Hepatocyte (in vitro differentiated cells): ENCODE measurements around the gene PCSK6. TPM values are rescaled to one million over a fixed set of nuclear protein-coding genes. Genes with fewer than 3 reads are reported as not detected.

Experiments used
- DNase-seq: peaks from one replicate; pipeline ENCODE4 v3.0.0-alpha.2; 2016; ENCODE audit warnings: low spot score
- H2AFZ ChIP-seq: fragments of 200-600 bp; sonication (generic); 2 replicates; pipeline ENCODE4 v1.6.0; 2016; ENCODE audit warnings: antibody characterized with exemption, mild to moderate bottlenecking
- H3K27ac ChIP-seq: fragments of 200-600 bp; sonication (generic); 2 replicates; pipeline ENCODE4 v1.5.1; 2016; ENCODE audit warnings: mild to moderate bottlenecking
- H3K27me3 ChIP-seq: fragments of 200-600 bp; sonication (generic); 2 replicates; pipeline ENCODE4 v1.6.1; 2016
- H3K36me3 ChIP-seq: fragments of 200-600 bp; sonication (generic); replicated peaks from 2 replicates; pipeline ENCODE4 v1.5.1; 2016; ENCODE audit warnings: low read depth; ENCODE audit not compliant: insufficient read depth
- H3K4me1 ChIP-seq: fragments of 200-600 bp; sonication (generic); 2 replicates; pipeline ENCODE4 v1.5.1; 2016; ENCODE audit warnings: mild to moderate bottlenecking, moderate library complexity; ENCODE audit not compliant: insufficient read depth
- H3K4me2 ChIP-seq: fragments of 200-600 bp; sonication (generic); 2 replicates; pipeline ENCODE4 v1.6.0; 2016
- H3K4me3 ChIP-seq: fragments of 200-600 bp; sonication (generic); 2 replicates; pipeline ENCODE4 v1.5.1; 2016; ENCODE audit warnings: mild to moderate bottlenecking
- H3K79me2 ChIP-seq: fragments of 200-600 bp; sonication (generic); 2 replicates; pipeline ENCODE4 v1.6.0; 2017; ENCODE audit warnings: mild to moderate bottlenecking
- H3K9me2 ChIP-seq: fragments of 200-600 bp; sonication (generic); replicated peaks from 2 replicates; pipeline ENCODE4 v1.6.0; 2017; ENCODE audit warnings: mild to moderate bottlenecking; ENCODE audit not compliant: insufficient read depth
- H3K9me3 ChIP-seq: fragments of 200-600 bp; sonication (generic); 2 replicates; pipeline ENCODE4 v1.5.1; 2016; ENCODE audit warnings: low read depth, mild to moderate bottlenecking
- H4K20me1 ChIP-seq: fragments of 200-600 bp; sonication (generic); 2 replicates; pipeline ENCODE4 v1.6.0; 2016; ENCODE audit warnings: mild to moderate bottlenecking; ENCODE audit not compliant: insufficient read depth, poor library complexity, severe bottlenecking
- EZH2 ChIP-seq: fragments of 200-600 bp; sonication (generic); IDR thresholded peaks from 2 replicates; pipeline ENCODE4 v1.6.1; 2016; ENCODE audit warnings: antibody characterized with exemption, mild to moderate bottlenecking, borderline replicate concordance
- EZH2phosphoT487 ChIP-seq: fragments of 200-600 bp; sonication (generic); IDR thresholded peaks from one replicate; pipeline ENCODE4 v1.6.1; 2018; ENCODE audit warnings: antibody characterized with exemption, mild to moderate bottlenecking, low read depth, moderate library complexity; ENCODE audit not compliant: unreplicated experiment, severe bottlenecking
- whole genome bisulfite sequencing: methylation state at CpG from one replicate; pipeline ENCODE4 v1.1.6; 2016; ENCODE audit warnings: low lambda C conversion rate; ENCODE audit errors: missing lambda C conversion rate; 5-methylcytosine and 5-hydroxymethylcytosine counted together
- polyA plus RNA-seq: library from polyadenylated mRNA; unstranded; fragments of >200 nt; fragmentation: Nextera tagmentation; extraction: Ambion mirVana; gene quantifications from 2 replicates; pipeline ENCODE4 v1.2.1, GENCODE V29; 2016
- total RNA-seq: library from RNA; depleted of rRNA; stranded (reverse); fragments of >200 nt; gene quantifications from 2 replicates; pipeline ENCODE4 v1.2.3, GENCODE V29; 2014
- TF ChIP-seq, protein P1 (sequence below): fragments of 200-600 bp; sonication (generic); IDR thresholded peaks from 2 replicates; pipeline ENCODE4 v1.5.1; 2016; ENCODE audit warnings: antibody characterized with exemption, mild to moderate bottlenecking; ENCODE audit not compliant: poor library complexity

The PCSK6 gene
- total and polyA plus RNA-seq, 2 experiments from 2014 or later = 31.7 to 40.5 TPM

DNA sequence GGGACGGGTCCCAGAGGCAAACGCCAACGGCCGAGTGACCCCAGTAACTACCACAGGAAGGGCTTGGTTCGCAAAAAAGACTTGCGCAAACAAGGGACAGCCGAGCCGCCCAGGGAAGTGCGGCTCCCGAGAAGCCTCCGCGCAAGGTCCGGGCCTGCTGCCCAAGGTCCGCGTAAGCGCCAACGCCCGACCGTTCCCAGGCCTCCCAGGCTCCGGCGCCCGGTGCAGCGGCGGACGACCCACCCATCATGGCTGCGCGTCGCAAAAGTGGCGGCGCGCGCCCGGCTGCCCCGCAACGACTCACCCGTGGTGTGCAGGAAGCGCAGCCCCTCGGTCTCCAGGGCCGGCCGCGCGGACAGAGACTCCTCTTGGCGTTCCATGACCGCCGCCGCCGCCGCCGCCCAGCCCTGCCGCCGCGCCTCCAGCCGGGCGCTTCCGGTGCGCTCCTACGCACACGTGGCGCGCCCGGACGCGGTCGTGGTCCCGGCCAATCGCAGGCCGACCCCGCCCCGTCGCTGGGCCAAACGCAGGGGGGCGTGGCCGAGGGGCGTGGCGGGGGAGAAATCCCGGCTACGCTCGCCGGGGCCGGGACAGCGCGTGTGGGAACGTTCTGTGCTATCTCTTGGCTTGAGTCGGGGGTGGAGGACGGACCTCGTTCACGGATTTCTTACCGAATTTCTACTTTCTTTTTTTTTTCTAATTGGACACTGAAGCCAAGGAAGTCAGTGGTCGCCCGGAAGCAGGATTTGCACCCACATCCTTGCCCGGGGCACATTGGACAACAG is 212.3 kb downstream of the PCSK6 start, which contains the start of gene SELENOS:
Gene SELENOS, minus strand, starts transcription at position 448 of the 785 bp plus-strand sequence. Its CDS starts 68 bp downstream, at position 380.
- Histone ChIP-seq H3K36me3 (no peaks in the 10 kb centered on the region), H3K4me2 (peak within 1 kb of the TSS; percentile 90), H3K9me3 (no peaks in the 10 kb centered on the region), H3K4me3 (peak within 1 kb of the TSS; percentile 86), H2AFZ (peak within 1 kb of the TSS; percentile 71), H3K27me3 (no peaks in the 10 kb centered on the region), H3K4me1 (peaks cover 22% of the 10 kb centered on the region), H4K20me1 (peaks cover 18% of the 10 kb centered on the region), H3K27ac (peak within 1 kb of the TSS; percentile 98), H3K9me2 (no peaks in the 10 kb centered on the region), H3K79me2 (peaks cover 32% of the 10 kb centered on the region)
- 1% methylated on average over 71 of the region's 91 CpGs for WGBS
- DNase-seq = peak; percentile 97
- TF ChIP-seq EZH2 = no peak
- no peak for TF ChIP-seq EZH2phosphoT487

DNA sequence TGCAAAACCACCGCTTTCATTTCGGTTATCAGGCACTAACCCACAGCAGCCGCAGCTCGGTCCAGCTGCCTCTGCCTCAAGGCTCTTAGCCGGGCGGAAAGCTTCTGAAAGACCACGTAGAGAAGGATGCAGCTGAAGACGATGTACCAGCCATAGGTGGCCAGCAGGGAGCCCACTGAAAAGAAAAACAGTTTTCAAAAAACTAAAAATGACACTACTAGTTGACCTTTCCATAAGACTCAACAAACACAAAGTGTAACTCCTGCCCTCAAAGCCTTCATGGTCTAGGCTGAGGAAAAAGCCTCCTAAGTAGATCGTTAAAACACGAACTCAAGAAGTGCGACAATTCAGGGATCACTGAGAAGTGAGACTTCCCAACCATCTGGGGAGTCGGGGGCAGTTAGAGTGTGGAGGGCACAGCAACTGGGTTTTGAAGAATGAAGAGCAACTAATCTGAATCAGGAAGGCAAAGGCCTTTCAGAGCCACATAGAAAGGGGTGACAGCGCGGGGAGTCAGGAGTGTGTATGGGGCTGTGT is 212.9 kb downstream of the PCSK6 start:
- H4K20me1 ChIP-seq = peaks cover 18% of the 10 kb centered on the region
- peak overlapping the region; percentile 86 for H3K4me3 ChIP-seq
- H3K9me2 ChIP-seq = no peaks in the 10 kb centered on the region
- peaks cover 22% of the 10 kb centered on the region for H3K4me1 ChIP-seq
- H3K9me3 ChIP-seq = no peaks in the 10 kb centered on the region
- 19% methylated on average over 14 of the region's 14 CpGs for WGBS
- H3K27me3 ChIP-seq = no peaks in the 10 kb centered on the region
- no peaks in the 10 kb centered on the region for H3K36me3 ChIP-seq
- H3K79me2 ChIP-seq = peaks cover 32% of the 10 kb centered on the region
- TF ChIP-seq EZH2 (no peak), EZH2phosphoT487 (no peak)
- TF ChIP-seq, protein P1, sequence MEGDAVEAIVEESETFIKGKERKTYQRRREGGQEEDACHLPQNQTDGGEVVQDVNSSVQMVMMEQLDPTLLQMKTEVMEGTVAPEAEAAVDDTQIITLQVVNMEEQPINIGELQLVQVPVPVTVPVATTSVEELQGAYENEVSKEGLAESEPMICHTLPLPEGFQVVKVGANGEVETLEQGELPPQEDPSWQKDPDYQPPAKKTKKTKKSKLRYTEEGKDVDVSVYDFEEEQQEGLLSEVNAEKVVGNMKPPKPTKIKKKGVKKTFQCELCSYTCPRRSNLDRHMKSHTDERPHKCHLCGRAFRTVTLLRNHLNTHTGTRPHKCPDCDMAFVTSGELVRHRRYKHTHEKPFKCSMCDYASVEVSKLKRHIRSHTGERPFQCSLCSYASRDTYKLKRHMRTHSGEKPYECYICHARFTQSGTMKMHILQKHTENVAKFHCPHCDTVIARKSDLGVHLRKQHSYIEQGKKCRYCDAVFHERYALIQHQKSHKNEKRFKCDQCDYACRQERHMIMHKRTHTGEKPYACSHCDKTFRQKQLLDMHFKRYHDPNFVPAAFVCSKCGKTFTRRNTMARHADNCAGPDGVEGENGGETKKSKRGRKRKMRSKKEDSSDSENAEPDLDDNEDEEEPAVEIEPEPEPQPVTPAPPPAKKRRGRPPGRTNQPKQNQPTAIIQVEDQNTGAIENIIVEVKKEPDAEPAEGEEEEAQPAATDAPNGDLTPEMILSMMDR = peak; percentile 37
- peak overlapping the region; percentile 90 for H3K4me2 ChIP-seq
- peak overlapping the region; percentile 71 for H2AFZ ChIP-seq
- H3K27ac ChIP-seq = peak overlapping the region; percentile 98
- peak; percentile 59 for DNase-seq

DNA sequence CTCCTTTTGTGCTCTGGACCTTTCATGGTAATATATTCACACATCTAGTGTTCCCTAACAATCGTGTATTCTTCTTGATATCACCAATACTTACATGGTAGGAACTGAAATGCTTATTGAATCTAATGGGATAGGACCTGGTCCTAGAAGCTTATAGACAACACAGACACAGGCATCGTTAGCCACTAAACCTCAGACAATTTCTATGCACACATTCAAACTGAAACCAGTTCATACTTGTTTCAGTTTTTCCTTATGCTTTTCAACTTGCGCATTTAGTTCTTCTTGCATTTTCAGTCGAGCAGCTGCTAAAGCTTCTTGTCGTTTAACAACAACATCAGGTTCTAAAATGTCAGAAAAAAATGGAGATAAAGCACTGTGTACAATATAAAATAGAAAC is 214.5 kb downstream of the PCSK6 start:
- Histone ChIP-seq H3K36me3 (no peaks in the 10 kb centered on the region), H3K4me2 (peak overlapping the region; percentile 90), H3K9me2 (no peaks in the 10 kb centered on the region), H3K27me3 (no peaks in the 10 kb centered on the region), H3K79me2 (peaks cover 32% of the 10 kb centered on the region), H4K20me1 (peaks cover 18% of the 10 kb centered on the region), H2AFZ (no peak overlapping the region), H3K9me3 (no peaks in the 10 kb centered on the region), H3K27ac (no peak overlapping the region), H3K4me3 (no peak overlapping the region), H3K4me1 (peaks cover 16% of the 10 kb centered on the region)
- WGBS = 98% methylated on average over 5 of the region's 5 CpGs
- no peak for DNase-seq
- TF ChIP-seq, protein P1 = no peak
- no peak for TF ChIP-seq EZH2
- TF ChIP-seq EZH2phosphoT487 = no peak

DNA sequence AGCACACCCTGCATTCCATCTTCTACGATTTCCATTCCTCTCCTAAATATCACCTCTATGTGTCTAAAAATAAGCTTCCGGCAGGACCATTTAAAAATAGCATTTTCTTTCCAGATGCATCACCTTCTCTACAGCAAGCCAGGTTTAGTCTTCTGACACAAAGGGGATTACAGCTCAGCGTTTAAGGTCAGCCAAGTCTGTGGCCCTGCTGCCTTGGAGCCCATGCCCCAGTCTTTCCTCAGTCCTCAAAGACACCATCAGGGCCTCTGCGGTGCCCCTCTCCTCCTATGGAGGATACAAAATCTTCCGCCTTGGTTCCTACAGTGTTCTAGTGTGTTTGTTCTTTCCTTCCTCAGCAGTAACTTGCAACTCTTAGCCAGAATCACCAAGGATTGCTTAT is 216.0 kb downstream of the PCSK6 start:
- Histone ChIP-seq H3K79me2 (peaks cover 32% of the 10 kb centered on the region), H4K20me1 (peaks cover 18% of the 10 kb centered on the region), H3K36me3 (no peaks in the 10 kb centered on the region), H3K9me2 (no peaks in the 10 kb centered on the region), H3K27me3 (no peaks in the 10 kb centered on the region), H3K9me3 (no peaks in the 10 kb centered on the region), H3K4me3 (no peak overlapping the region), H3K27ac (no peak overlapping the region), H3K4me2 (no peak overlapping the region), H3K4me1 (peaks cover 12% of the 10 kb centered on the region), H2AFZ (no peak overlapping the region)
- 86% methylated on average over 5 of the region's 5 CpGs for WGBS
- TF ChIP-seq EZH2phosphoT487 = no peak
- TF ChIP-seq, protein P1 = no peak
- TF ChIP-seq EZH2 = no peak
- DNase-seq = no peak
